ENCODE data around the gene MLLT1. TPM values are rescaled to one million over a fixed set of nuclear protein-coding genes. Genes with fewer than 3 reads are reported as not detected.

Gene MLLT1
- total and polyA plus RNA-seq, 2 of the 8 experiments (the other 6 are each of a cell fraction or from before 2014, with no cell fraction given) = 18.8 to 45.1 TPM

- TF ChIP-seq, protein P1, sequence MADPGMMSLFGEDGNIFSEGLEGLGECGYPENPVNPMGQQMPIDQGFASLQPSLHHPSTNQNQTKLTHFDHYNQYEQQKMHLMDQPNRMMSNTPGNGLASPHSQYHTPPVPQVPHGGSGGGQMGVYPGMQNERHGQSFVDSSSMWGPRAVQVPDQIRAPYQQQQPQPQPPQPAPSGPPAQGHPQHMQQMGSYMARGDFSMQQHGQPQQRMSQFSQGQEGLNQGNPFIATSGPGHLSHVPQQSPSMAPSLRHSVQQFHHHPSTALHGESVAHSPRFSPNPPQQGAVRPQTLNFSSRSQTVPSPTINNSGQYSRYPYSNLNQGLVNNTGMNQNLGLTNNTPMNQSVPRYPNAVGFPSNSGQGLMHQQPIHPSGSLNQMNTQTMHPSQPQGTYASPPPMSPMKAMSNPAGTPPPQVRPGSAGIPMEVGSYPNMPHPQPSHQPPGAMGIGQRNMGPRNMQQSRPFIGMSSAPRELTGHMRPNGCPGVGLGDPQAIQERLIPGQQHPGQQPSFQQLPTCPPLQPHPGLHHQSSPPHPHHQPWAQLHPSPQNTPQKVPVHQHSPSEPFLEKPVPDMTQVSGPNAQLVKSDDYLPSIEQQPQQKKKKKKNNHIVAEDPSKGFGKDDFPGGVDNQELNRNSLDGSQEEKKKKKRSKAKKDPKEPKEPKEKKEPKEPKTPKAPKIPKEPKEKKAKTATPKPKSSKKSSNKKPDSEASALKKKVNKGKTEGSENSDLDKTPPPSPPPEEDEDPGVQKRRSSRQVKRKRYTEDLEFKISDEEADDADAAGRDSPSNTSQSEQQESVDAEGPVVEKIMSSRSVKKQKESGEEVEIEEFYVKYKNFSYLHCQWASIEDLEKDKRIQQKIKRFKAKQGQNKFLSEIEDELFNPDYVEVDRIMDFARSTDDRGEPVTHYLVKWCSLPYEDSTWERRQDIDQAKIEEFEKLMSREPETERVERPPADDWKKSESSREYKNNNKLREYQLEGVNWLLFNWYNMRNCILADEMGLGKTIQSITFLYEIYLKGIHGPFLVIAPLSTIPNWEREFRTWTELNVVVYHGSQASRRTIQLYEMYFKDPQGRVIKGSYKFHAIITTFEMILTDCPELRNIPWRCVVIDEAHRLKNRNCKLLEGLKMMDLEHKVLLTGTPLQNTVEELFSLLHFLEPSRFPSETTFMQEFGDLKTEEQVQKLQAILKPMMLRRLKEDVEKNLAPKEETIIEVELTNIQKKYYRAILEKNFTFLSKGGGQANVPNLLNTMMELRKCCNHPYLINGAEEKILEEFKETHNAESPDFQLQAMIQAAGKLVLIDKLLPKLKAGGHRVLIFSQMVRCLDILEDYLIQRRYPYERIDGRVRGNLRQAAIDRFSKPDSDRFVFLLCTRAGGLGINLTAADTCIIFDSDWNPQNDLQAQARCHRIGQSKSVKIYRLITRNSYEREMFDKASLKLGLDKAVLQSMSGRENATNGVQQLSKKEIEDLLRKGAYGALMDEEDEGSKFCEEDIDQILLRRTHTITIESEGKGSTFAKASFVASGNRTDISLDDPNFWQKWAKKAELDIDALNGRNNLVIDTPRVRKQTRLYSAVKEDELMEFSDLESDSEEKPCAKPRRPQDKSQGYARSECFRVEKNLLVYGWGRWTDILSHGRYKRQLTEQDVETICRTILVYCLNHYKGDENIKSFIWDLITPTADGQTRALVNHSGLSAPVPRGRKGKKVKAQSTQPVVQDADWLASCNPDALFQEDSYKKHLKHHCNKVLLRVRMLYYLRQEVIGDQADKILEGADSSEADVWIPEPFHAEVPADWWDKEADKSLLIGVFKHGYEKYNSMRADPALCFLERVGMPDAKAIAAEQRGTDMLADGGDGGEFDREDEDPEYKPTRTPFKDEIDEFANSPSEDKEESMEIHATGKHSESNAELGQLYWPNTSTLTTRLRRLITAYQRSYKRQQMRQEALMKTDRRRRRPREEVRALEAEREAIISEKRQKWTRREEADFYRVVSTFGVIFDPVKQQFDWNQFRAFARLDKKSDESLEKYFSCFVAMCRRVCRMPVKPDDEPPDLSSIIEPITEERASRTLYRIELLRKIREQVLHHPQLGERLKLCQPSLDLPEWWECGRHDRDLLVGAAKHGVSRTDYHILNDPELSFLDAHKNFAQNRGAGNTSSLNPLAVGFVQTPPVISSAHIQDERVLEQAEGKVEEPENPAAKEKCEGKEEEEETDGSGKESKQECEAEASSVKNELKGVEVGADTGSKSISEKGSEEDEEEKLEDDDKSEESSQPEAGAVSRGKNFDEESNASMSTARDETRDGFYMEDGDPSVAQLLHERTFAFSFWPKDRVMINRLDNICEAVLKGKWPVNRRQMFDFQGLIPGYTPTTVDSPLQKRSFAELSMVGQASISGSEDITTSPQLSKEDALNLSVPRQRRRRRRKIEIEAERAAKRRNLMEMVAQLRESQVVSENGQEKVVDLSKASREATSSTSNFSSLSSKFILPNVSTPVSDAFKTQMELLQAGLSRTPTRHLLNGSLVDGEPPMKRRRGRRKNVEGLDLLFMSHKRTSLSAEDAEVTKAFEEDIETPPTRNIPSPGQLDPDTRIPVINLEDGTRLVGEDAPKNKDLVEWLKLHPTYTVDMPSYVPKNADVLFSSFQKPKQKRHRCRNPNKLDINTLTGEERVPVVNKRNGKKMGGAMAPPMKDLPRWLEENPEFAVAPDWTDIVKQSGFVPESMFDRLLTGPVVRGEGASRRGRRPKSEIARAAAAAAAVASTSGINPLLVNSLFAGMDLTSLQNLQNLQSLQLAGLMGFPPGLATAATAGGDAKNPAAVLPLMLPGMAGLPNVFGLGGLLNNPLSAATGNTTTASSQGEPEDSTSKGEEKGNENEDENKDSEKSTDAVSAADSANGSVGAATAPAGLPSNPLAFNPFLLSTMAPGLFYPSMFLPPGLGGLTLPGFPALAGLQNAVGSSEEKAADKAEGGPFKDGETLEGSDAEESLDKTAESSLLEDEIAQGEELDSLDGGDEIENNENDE (IDR thresholded peaks at IDR 0.05; ENCODE audit: insufficient replicate concordance, low read length) = no peak
- no peak for TF ChIP-seq TCF12 (IDR thresholded peaks at IDR 0.05; ENCODE audit: low read depth, low read length)
- TF ChIP-seq TEAD4 (IDR thresholded peaks at IDR 0.05; ENCODE audit: low read depth, low read length) = no peak
These were observed 51.1 kb downstream of the MLLT1 start (continued) for GRCh38 chr19:6228551-6229215.
